SU-DHL-6 (cell line): Measurements from ENCODE around the gene SPIN4.

Experiments
- H2AFZ ChIP-seq: fragments of 200-600 bp; sonication (generic); 2 replicates; pipeline ENCODE4 v1.6.1; 2014; ENCODE audit warnings: low read depth, mild to moderate bottlenecking, moderate library complexity, mixed read lengths, antibody characterized with exemption, low read length; ENCODE audit not compliant: severe bottlenecking
- H3F3A ChIP-seq: fragments of 200-600 bp; shearing (Covaris generic); 2 replicates; pipeline ENCODE4 v1.6.0; 2016; ENCODE audit warnings: antibody characterized with exemption, mild to moderate bottlenecking; ENCODE audit not compliant: insufficient read depth
- H3K27ac ChIP-seq: fragments of 200-600 bp; sonication (generic); 2 replicates; pipeline ENCODE4 v1.5.1; 2016; ENCODE audit warnings: low read depth, mild to moderate bottlenecking, low read length, moderate library complexity, mixed read lengths
- H3K27me3 ChIP-seq: fragments of 200-600 bp; sonication (generic), shearing (Covaris generic); 2 replicates; pipeline ENCODE4 v1.6.0; 2014; ENCODE audit warnings: mild to moderate bottlenecking, low read length
- H3K36me3 ChIP-seq: fragments of 200-600 bp; sonication (generic); 2 replicates; pipeline ENCODE4 v1.6.1; 2014; ENCODE audit warnings: mild to moderate bottlenecking, low read length, mixed read lengths
- H3K4me2 ChIP-seq: fragments of 300-600, 200-600 bp; shearing (Covaris generic), sonication (generic); 2 replicates; pipeline ENCODE4 v1.6.0; 2014; ENCODE audit warnings: low read length, low read depth, mild to moderate bottlenecking; ENCODE audit not compliant: poor library complexity, severe bottlenecking
- H3K4me3 ChIP-seq: fragments of 200-600 bp; sonication (generic); 2 replicates; pipeline ENCODE4 v1.5.1; 2014; ENCODE audit warnings: antibody characterized with exemption, low read length, mild to moderate bottlenecking, mixed read lengths; ENCODE audit not compliant: insufficient read depth, poor library complexity, severe bottlenecking
- H3K79me2 ChIP-seq: fragments of 200-600 bp; sonication (generic); 2 replicates; pipeline ENCODE4 v1.6.1; 2014; ENCODE audit warnings: mild to moderate bottlenecking, low read length, moderate library complexity; ENCODE audit not compliant: insufficient read depth
- H3K9ac ChIP-seq: fragments of 200-600 bp; sonication (generic); 2 replicates; pipeline ENCODE4 v1.7.0; 2014; ENCODE audit warnings: mild to moderate bottlenecking, low read length
- H3K9me2 ChIP-seq: fragments of 200-600 bp; sonication (generic); replicated peaks from 2 replicates; pipeline ENCODE4 v1.6.1; 2014; ENCODE audit warnings: low read length; ENCODE audit not compliant: insufficient read depth
- H3K9me3 ChIP-seq: fragments of 200-600 bp; sonication (generic); 2 replicates; pipeline ENCODE4 v1.6.1; 2014; ENCODE audit warnings: low read length, mixed read lengths; ENCODE audit not compliant: insufficient read depth
- H4K20me1 ChIP-seq: fragments of 200-600 bp; sonication (generic); 2 replicates; pipeline ENCODE4 v1.6.1; 2014; ENCODE audit warnings: low read depth, mild to moderate bottlenecking, antibody characterized with exemption, low read length, moderate library complexity, mixed read lengths
- CTCF ChIP-seq: fragments of 200-600 bp; sonication (generic); IDR thresholded peaks from one replicate; pipeline ENCODE4 v1.5.1; 2017; ENCODE audit warnings: antibody characterized with exemption, mild to moderate bottlenecking, low read length, moderate library complexity; ENCODE audit not compliant: insufficient read depth, poor library complexity, severe bottlenecking
- EZH2phosphoT487 ChIP-seq: fragments of 200-600 bp; sonication (generic), shearing (Covaris generic); conservative IDR thresholded peaks from 2 replicates; pipeline ENCODE4 v1.6.1; 2018; ENCODE audit warnings: mild to moderate bottlenecking, antibody characterized with exemption, low read length, moderate library complexity, mixed read lengths

SPIN4 gene

GRCh38 chrX:63361494-63361893 is 10.4 kb upstream of the SPIN4 start:
- H3K4me3 ChIP-seq: no peak overlapping the region
- H3K9me3 ChIP-seq: no peaks in the 10 kb centered on the region
- H3K9ac ChIP-seq: no peak overlapping the region
- TF ChIP-seq EZH2phosphoT487: no peak
- TF ChIP-seq CTCF: no peak
- H3K9me2 ChIP-seq: no peaks in the 10 kb centered on the region
- no peak overlapping the region for H3K27ac ChIP-seq
- H3K79me2 ChIP-seq: no peaks in the 10 kb centered on the region
- no peaks in the 10 kb centered on the region for H3K36me3 ChIP-seq
- H2AFZ ChIP-seq: no peak overlapping the region
- no peaks in the 10 kb centered on the region for H3K27me3 ChIP-seq
- H4K20me1 ChIP-seq: no peaks in the 10 kb centered on the region
- no peak overlapping the region for H3K4me2 ChIP-seq
- no peaks in the 10 kb centered on the region for H3F3A ChIP-seq

GRCh38 chrX:63354484-63354883 is 3.4 kb upstream of the SPIN4 start:
- Histone ChIP-seq H3K27me3 (no peaks in the 10 kb centered on the region), H3K4me3 (no peak overlapping the region), H3K27ac (no peak overlapping the region), H4K20me1 (no peaks in the 10 kb centered on the region), H3K36me3 (no peaks in the 10 kb centered on the region), H3F3A (no peaks in the 10 kb centered on the region), H3K4me2 (no peak overlapping the region), H3K9ac (no peak overlapping the region), H2AFZ (no peak overlapping the region), H3K79me2 (peaks cover 9% of the 10 kb centered on the region), H3K9me3 (no peaks in the 10 kb centered on the region), H3K9me2 (no peaks in the 10 kb centered on the region)
- TF ChIP-seq CTCF (no peak), EZH2phosphoT487 (no peak)

- Histone ChIP-seq H3K79me2 (peaks cover 32% of the 10 kb centered on the region), H3K9me3 (no peaks in the 10 kb centered on the region), H2AFZ (peak overlapping the region; percentile 35), H3K9me2 (no peaks in the 10 kb centered on the region), H3K36me3 (no peaks in the 10 kb centered on the region; the same call in 1 of the 2 replicates), H3K27me3 (no peaks in the 10 kb centered on the region), H3K4me2 (peak overlapping the region; percentile 72), H3F3A (no peaks in the 10 kb centered on the region), H3K4me3 (peak overlapping the region; percentile 58), H4K20me1 (no peaks in the 10 kb centered on the region), H3K9ac (peak overlapping the region; percentile 68), H3K27ac (peak overlapping the region; percentile 83)
- TF ChIP-seq EZH2phosphoT487: no peak
- no peak for TF ChIP-seq CTCF
These were observed 661 bp downstream of the SPIN4 start for GRCh38 chrX:63350465-63350877.
